H9 (cell line): ENCODE data around the gene CCDC91. TPM values are rescaled to one million over a fixed set of nuclear protein-coding genes. Genes with fewer than 3 reads are reported as not detected.

Experiments
- DNase-seq: peaks from one replicate; pipeline ENCODE4 v3.0.0-alpha.2; 2017
- H2AFZ ChIP-seq: one replicate; pipeline ENCODE4 v1.6.1; 2013; ENCODE audit warnings: mild to moderate bottlenecking, low read length, control low read depth, moderate library complexity
- H2AK5ac ChIP-seq: 2 replicates; pipeline ENCODE4 v1.6.1; 2013; ENCODE audit warnings: low read length, control low read depth, mixed read lengths; ENCODE audit not compliant: insufficient read length
- H2BK120ac ChIP-seq: one replicate; pipeline ENCODE4 v1.6.1; 2013; ENCODE audit warnings: low read depth, mild to moderate bottlenecking, low read length, control low read depth, inconsistent platforms; ENCODE audit not compliant: poor library complexity, severe bottlenecking
- H2BK12ac ChIP-seq: 2 replicates; pipeline ENCODE4 v1.6.1; 2013; ENCODE audit warnings: low read length, control low read depth, mixed read lengths, low read depth; ENCODE audit not compliant: insufficient read length
- H2BK15ac ChIP-seq: 2 replicates; pipeline ENCODE4 v1.6.1; 2013; ENCODE audit warnings: low read depth, low read length, control low read depth
- H2BK20ac ChIP-seq: one replicate; pipeline ENCODE4 v1.6.1; 2013; ENCODE audit warnings: low read depth, mild to moderate bottlenecking, low read length, control low read depth, inconsistent platforms; ENCODE audit not compliant: poor library complexity, severe bottlenecking
- H2BK5ac ChIP-seq: 2 replicates; pipeline ENCODE4 v1.6.1; 2013; ENCODE audit warnings: low read length, control low read depth, mixed read lengths; ENCODE audit not compliant: insufficient read length
- H3K14ac ChIP-seq: 2 replicates; pipeline ENCODE4 v1.6.1; 2013; ENCODE audit warnings: low read length, control low read depth; ENCODE audit not compliant: insufficient read depth
- H3K18ac ChIP-seq: 2 replicates; pipeline ENCODE4 v1.6.1; 2013; ENCODE audit warnings: low read depth, mild to moderate bottlenecking, mixed read lengths, low read length, control low read depth; ENCODE audit not compliant: insufficient read length
- H3K23ac ChIP-seq: 2 replicates; pipeline ENCODE4 v1.6.1; 2013; ENCODE audit warnings: low read length, control low read depth, mixed read lengths, low read depth; ENCODE audit not compliant: insufficient read length
- H3K23me2 ChIP-seq: 2 replicates; pipeline ENCODE4 v1.6.1; 2013; ENCODE audit warnings: low read depth, mild to moderate bottlenecking, mixed read lengths, low read length, control low read depth; ENCODE audit not compliant: insufficient read length, poor library complexity, severe bottlenecking
- H3K27ac ChIP-seq: 2 replicates; pipeline ENCODE4 v1.5.1; 2013; ENCODE audit warnings: low read length, control low read depth, mixed read lengths, low read depth; ENCODE audit not compliant: insufficient read length
- H3K27me3 ChIP-seq: 2 replicates; pipeline ENCODE4 v1.6.1; 2013; ENCODE audit warnings: low read length, control low read depth, inconsistent platforms; ENCODE audit not compliant: insufficient read depth
- H3K4ac ChIP-seq: 2 replicates; pipeline ENCODE4 v1.6.1; 2013; ENCODE audit warnings: low read depth, mild to moderate bottlenecking, control low read depth, inconsistent platforms, low read length, moderate library complexity
- H3K4me1 ChIP-seq: 2 replicates; pipeline ENCODE4 v1.6.1; 2013; ENCODE audit warnings: low read length, control low read depth, inconsistent platforms; ENCODE audit not compliant: insufficient read depth
- H3K4me2 ChIP-seq: 2 replicates; pipeline ENCODE4 v1.6.1; 2013; ENCODE audit warnings: low read length, control low read depth, mixed read lengths; ENCODE audit not compliant: insufficient read length, insufficient read depth
- H3K56ac ChIP-seq: 2 replicates; pipeline ENCODE4 v1.6.1; 2013; ENCODE audit warnings: low read depth, mild to moderate bottlenecking, mixed read lengths, low read length, control low read depth; ENCODE audit not compliant: insufficient read length
- H3K79me1 ChIP-seq: 2 replicates; pipeline ENCODE4 v1.6.1; 2013; ENCODE audit warnings: low read depth, mild to moderate bottlenecking, moderate library complexity, low read length, control low read depth, inconsistent platforms; ENCODE audit not compliant: insufficient read depth, poor library complexity, severe bottlenecking
- H3K79me2 ChIP-seq: 2 replicates; pipeline ENCODE4 v1.6.1; 2013; ENCODE audit warnings: low read length, control low read depth, inconsistent platforms; ENCODE audit not compliant: insufficient read depth
- H3K9ac ChIP-seq: 2 replicates; pipeline ENCODE4 v1.6.1; 2013; ENCODE audit warnings: low read length, control low read depth, mixed read lengths; ENCODE audit not compliant: insufficient read length; ENCODE audit errors: extremely low read depth
- H3K9me3 ChIP-seq: one replicate; pipeline ENCODE4 v1.6.1; 2013; ENCODE audit warnings: low read depth, low read length, inconsistent platforms; ENCODE audit not compliant: control insufficient read depth
- H3T11ph ChIP-seq: one replicate; pipeline ENCODE4 v1.6.1; 2013; ENCODE audit warnings: mild to moderate bottlenecking, low read length, control low read depth, inconsistent platforms
- H4K20me1 ChIP-seq: one replicate; pipeline ENCODE4 v1.6.1; 2013; ENCODE audit not compliant: control insufficient read depth, insufficient read length, insufficient read depth
- H4K5ac ChIP-seq: 2 replicates; pipeline ENCODE4 v1.6.1; 2013; ENCODE audit warnings: low read depth, mild to moderate bottlenecking, mixed read lengths, low read length, control low read depth; ENCODE audit not compliant: insufficient read length
- H4K8ac ChIP-seq: replicated peaks from 2 replicates; pipeline ENCODE4 v1.6.1; 2013; ENCODE audit warnings: low read length, control low read depth, mixed read lengths, low read depth; ENCODE audit not compliant: insufficient read length
- H4K91ac ChIP-seq: 2 replicates; pipeline ENCODE4 v1.6.1; 2013; ENCODE audit warnings: low read depth, mild to moderate bottlenecking, moderate library complexity, mixed read lengths, low read length, control low read depth; ENCODE audit not compliant: insufficient read length
- H3K27ac Mint-ChIP-seq, 3 experiments: 2 replicates in 2 of 3; 3 replicates in 1 of 3; pipeline ENCODE4 v1.8.0; 2020 to 2021; ENCODE audit warnings: mixed read lengths in 3 of 3, mild to moderate bottlenecking in 1 of 3, moderate library complexity in 1 of 3
- H3K27me3 Mint-ChIP-seq: 2 replicates; pipeline ENCODE4 v1.8.0; 2021; ENCODE audit warnings: low read depth, mild to moderate bottlenecking, moderate library complexity, mixed read lengths
- H3K36me3 Mint-ChIP-seq, 3 experiments: 2 replicates in 2 of 3; 3 replicates in 1 of 3; pipeline ENCODE4 v1.8.0; 2020 to 2021; ENCODE audit warnings: low read depth in 3 of 3, mixed read lengths in 3 of 3; ENCODE audit not compliant: insufficient read depth in 1 of 3
- H3K4me1 Mint-ChIP-seq, 2 experiments: 2 replicates each; pipeline ENCODE4 v1.8.0; 2020; ENCODE audit warnings: mixed read lengths in 2 of 2
- H3K4me3 Mint-ChIP-seq, 2 experiments: 2 replicates in 1 of 2; 3 replicates in 1 of 2; pipeline ENCODE4 v1.8.0; 2020 to 2021; ENCODE audit warnings: mild to moderate bottlenecking in 2 of 2, mixed read lengths in 2 of 2, moderate library complexity in 1 of 2
- H3K9me3 Mint-ChIP-seq, 2 experiments: 2 replicates in 1 of 2; 3 replicates in 1 of 2; pipeline ENCODE4 v1.8.0; 2020; ENCODE audit warnings: mild to moderate bottlenecking in 2 of 2, mixed read lengths in 2 of 2, moderate library complexity in 1 of 2
- CTCF ChIP-seq: fragments of 200-600 bp; sonication (generic); conservative IDR thresholded peaks from 3 replicates; pipeline ENCODE4 v1.8.0; 2021; ENCODE audit warnings: antibody characterized with exemption, mild to moderate bottlenecking
- WGBS: extraction: QIAGEN DNeasy Blood & Tissue Kit; methylation state at CpG from one replicate; pipeline ENCODE4 v1.1.7; 2013; ENCODE audit warnings: missing lambda C conversion rate, low lambda C conversion rate, mixed read lengths; ENCODE audit not compliant: insufficient read length; ENCODE audit errors: extremely low coverage; 5-methylcytosine and 5-hydroxymethylcytosine counted together
- total RNA-seq: library from RNA; stranded (reverse); gene quantifications from 2 replicates; pipeline ENCODE4 v1.2.1, GENCODE V29; 2021

The CCDC91 gene
- total RNA-seq, 1 experiment from 2014 or later = 22.7 TPM

GRCh38 chr12:28258998-28259397 lies 68.7 kb downstream of the CCDC91 start:
- H4K8ac ChIP-seq = no peak overlapping the region
- H3K4me3 Mint-ChIP-seq = no peak overlapping the region
- no CpG with 5 or more reads among the region's 1 CpG for WGBS

More at GRCh38 chr12:28258998-28259397, 68.7 kb downstream of the CCDC91 start:
- Histone ChIP-seq H2BK15ac (no peak overlapping the region), H3K79me2 (no peaks in the 10 kb centered on the region), H3K4me1 (no peaks in the 10 kb centered on the region), H3K9me3 (no peaks in the 10 kb centered on the region), H4K91ac (no peak overlapping the region), H3K27ac (no peak overlapping the region), H3K9ac (no peak overlapping the region), H3K23me2 (no peaks in the 10 kb centered on the region), H3T11ph (no peak overlapping the region), H2BK5ac (no peak overlapping the region), H3K27me3 (no peaks in the 10 kb centered on the region), H2BK12ac (no peak overlapping the region), H2AK5ac (no peak overlapping the region), H3K79me1 (no peaks in the 10 kb centered on the region), H2AFZ (no peak overlapping the region), H4K20me1 (no peaks in the 10 kb centered on the region), H2BK20ac (no peak overlapping the region), H3K4me2 (no peak overlapping the region), H3K4ac (no peak overlapping the region), H3K56ac (no peak overlapping the region), H3K18ac (no peak overlapping the region), H2BK120ac (no peak overlapping the region), H4K5ac (no peak overlapping the region), H3K23ac (no peak overlapping the region), H3K14ac (no peak overlapping the region)
- H3K27ac Mint-ChIP-seq = no peak overlapping the region
- no peaks in the 10 kb centered on the region for H3K9me3 Mint-ChIP-seq
- no peak for DNase-seq
- no peak for TF ChIP-seq CTCF
- no peaks in the 10 kb centered on the region for H3K27me3 Mint-ChIP-seq
- H3K36me3 Mint-ChIP-seq = peaks cover 0 to 5% (median 0%) of the 10 kb centered on the region in 3 experiments; a peak in 1 of 7 replicates
- H3K4me1 Mint-ChIP-seq = no peaks in the 10 kb centered on the region
